Nephron (organoid): ENCODE data around the gene DMRT2.
A peak's percentile ranks its signal among the peaks of the same experiment; 100 is the strongest.

ENCODE experiments used
- H3K27ac Mint-ChIP-seq, 3 experiments: 2 replicates each; pipeline ENCODE4 v1.8.0; 2020; ENCODE audit warnings: mixed read lengths in 3 of 3, mild to moderate bottlenecking in 2 of 3, moderate library complexity in 1 of 3
- H3K27me3 Mint-ChIP-seq: 2 replicates; pipeline ENCODE4 v1.8.0; 2021; ENCODE audit warnings: low read depth, mild to moderate bottlenecking, moderate library complexity, mixed read lengths
- H3K36me3 Mint-ChIP-seq: 2 replicates; pipeline ENCODE4 v1.8.0; 2020; ENCODE audit warnings: low read depth, mixed read lengths
- H3K4me1 Mint-ChIP-seq: 2 replicates; pipeline ENCODE4 v1.8.0; 2020; ENCODE audit warnings: mixed read lengths
- H3K4me3 Mint-ChIP-seq, 3 experiments: 2 replicates each; pipeline ENCODE4 v1.8.0; 2020; ENCODE audit warnings: mild to moderate bottlenecking in 3 of 3, mixed read lengths in 3 of 3, moderate library complexity in 2 of 3
- H3K9me3 Mint-ChIP-seq: 2 replicates; pipeline ENCODE4 v1.8.0; 2020; ENCODE audit warnings: mixed read lengths
- CTCF ChIP-seq, 3 experiments: fragments of 200-600 bp; sonication (generic); IDR thresholded peaks; one replicate each; pipeline ENCODE4 v1.5.0; 2021; ENCODE audit warnings: antibody characterized with exemption in 3 of 3; ENCODE audit not compliant: unreplicated experiment in 3 of 3

Gene DMRT2

GRCh38 chr9:1050125-1050895 lies at the start of gene DMRT2:
Gene DMRT2, plus strand, starts transcription at chr9:1050357. Its CDS starts 1,257 bp downstream, at chr9:1051614.
- Mint-ChIP-seq H3K27ac (peak within 1 kb of the TSS in 2 of 3 experiments; percentile 53 to 67), H3K4me3 (peak within 1 kb of the TSS; percentile 71 to 83 (median 76))

GRCh38 chr9:1001838-1002237 lies 48.3 kb upstream of the DMRT2 start:
- Mint-ChIP-seq H3K36me3 (no peaks in the 10 kb centered on the region), H3K27ac (no peak overlapping the region), H3K9me3 (no peaks in the 10 kb centered on the region), H3K27me3 (peaks cover 9% of the 10 kb centered on the region), H3K4me1 (peaks cover under 1% of the 10 kb centered on the region), H3K4me3 (no peak overlapping the region)
- TF ChIP-seq CTCF (IDR thresholded peaks at IDR 0.05; ENCODE audit: unreplicated experiment in 3 of 3): no peak

More at GRCh38 chr9:1050125-1050895, at the start of gene DMRT2:
- Mint-ChIP-seq H3K9me3 (peaks cover 9% of the 10 kb centered on the region), H3K4me1 (peaks cover 51% of the 10 kb centered on the region), H3K36me3 (peaks cover 3% of the 10 kb centered on the region), H3K27me3 (peaks cover 96% of the 10 kb centered on the region)
- peak in 1 of 3 experiments; percentile 18 for TF ChIP-seq CTCF (IDR thresholded peaks at IDR 0.05; ENCODE audit: unreplicated experiment in 3 of 3)

GRCh38 chr9:1002678-1003077 lies 47.5 kb upstream of the DMRT2 start:
- no peak for TF ChIP-seq CTCF (IDR thresholded peaks at IDR 0.05; ENCODE audit: unreplicated experiment in 3 of 3)
- H3K9me3 Mint-ChIP-seq: no peaks in the 10 kb centered on the region
- peaks cover 9% of the 10 kb centered on the region for H3K4me1 Mint-ChIP-seq
- H3K27ac Mint-ChIP-seq: no peak overlapping the region
- no peak overlapping the region for H3K4me3 Mint-ChIP-seq
- H3K36me3 Mint-ChIP-seq: no peaks in the 10 kb centered on the region
- peaks cover 14% of the 10 kb centered on the region for H3K27me3 Mint-ChIP-seq

GRCh38 chr9:1005043-1005667 lies 45.0 kb upstream of the DMRT2 start:
- Mint-ChIP-seq H3K4me1 (peaks cover 9% of the 10 kb centered on the region), H3K27ac (no peak overlapping the region), H3K27me3 (peaks cover 29% of the 10 kb centered on the region), H3K4me3 (no peak overlapping the region), H3K36me3 (no peaks in the 10 kb centered on the region), H3K9me3 (no peaks in the 10 kb centered on the region)
- peak; percentile 60 to 64 (median 60) for TF ChIP-seq CTCF (IDR thresholded peaks at IDR 0.05; ENCODE audit: unreplicated experiment in 3 of 3)

- no peaks in the 10 kb centered on the region for H3K9me3 Mint-ChIP-seq
- H3K4me3 Mint-ChIP-seq: no peak overlapping the region
- no peaks in the 10 kb centered on the region for H3K36me3 Mint-ChIP-seq
These were observed 42.8 kb upstream of the DMRT2 start for GRCh38 chr9:1007312-1007711.

More at GRCh38 chr9:1007312-1007711, 42.8 kb upstream of the DMRT2 start:
- TF ChIP-seq CTCF (IDR thresholded peaks at IDR 0.05; ENCODE audit: unreplicated experiment in 3 of 3): no peak
- no peak overlapping the region for H3K27ac Mint-ChIP-seq
- H3K4me1 Mint-ChIP-seq: peaks cover 9% of the 10 kb centered on the region
- peaks cover 30% of the 10 kb centered on the region for H3K27me3 Mint-ChIP-seq
